NCI-H187 (cell line): ENCODE measurements around the gene ANXA8L1.
"Not testable (repeated sequence)": the region's sequence is repeated elsewhere in the genome, so short reads cannot be mapped to it uniquely, and the experiment has no call there.

Source experiments
- DNase-seq, 2 experiments: peaks; one replicate each; lab custom pipeline; 2025; lab: John Stamatoyannopoulos, UW

ANXA8L1 gene, protein sequence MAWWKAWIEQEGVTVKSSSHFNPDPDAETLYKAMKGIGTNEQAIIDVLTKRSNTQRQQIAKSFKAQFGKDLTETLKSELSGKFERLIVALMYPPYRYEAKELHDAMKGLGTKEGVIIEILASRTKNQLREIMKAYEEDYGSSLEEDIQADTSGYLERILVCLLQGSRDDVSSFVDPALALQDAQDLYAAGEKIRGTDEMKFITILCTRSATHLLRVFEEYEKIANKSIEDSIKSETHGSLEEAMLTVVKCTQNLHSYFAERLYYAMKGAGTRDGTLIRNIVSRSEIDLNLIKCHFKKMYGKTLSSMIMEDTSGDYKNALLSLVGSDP

DNA sequence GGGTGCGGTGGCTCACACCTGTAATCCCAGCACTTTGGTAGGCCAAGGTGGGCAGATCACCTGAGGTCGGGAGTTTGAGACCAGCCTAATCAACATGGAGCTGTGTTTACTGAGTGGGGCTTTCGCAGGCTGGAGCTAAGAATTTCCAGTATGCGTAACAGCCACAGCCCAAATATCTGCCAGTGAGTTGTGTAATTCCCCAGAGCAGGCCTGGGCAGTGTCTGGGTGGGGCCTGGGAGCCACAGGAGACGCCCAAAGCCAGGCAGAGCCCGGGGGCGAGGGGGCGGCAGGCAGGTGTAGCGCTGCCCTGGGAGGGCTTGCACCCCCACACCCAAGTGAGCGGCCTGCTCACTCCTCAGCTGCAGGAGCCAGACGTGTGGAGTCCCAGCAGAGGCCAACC, at the start of gene ANXA8L1:
Gene ANXA8L1 (plus strand): TSS at position 371 of the 400 bp plus-strand sequence. CDS start 76 bp downstream, outside the sequence.
- not testable (repeated sequence) for DNase-seq

DNA sequence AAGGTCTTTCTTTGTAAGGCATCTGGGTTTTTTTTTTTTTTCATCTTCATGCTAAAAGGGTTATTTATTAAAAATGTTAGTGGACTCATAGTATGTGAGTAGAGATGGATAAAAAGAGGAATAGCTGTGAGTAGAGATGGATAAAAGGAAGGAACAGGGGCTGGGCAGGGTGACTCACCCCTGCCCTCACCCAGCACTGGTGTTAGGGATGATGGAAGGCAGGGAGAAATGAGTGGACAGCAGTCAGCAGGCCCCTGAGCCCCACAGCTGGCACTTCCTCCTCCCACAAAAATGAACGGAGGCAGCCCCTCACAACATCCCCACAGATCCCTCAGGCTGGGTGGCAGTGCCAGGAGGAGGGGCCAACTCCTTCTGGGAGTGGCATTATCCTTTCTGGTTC, 49.5 kb upstream of the ANXA8L1 start:
- no peak for DNase-seq

DNA sequence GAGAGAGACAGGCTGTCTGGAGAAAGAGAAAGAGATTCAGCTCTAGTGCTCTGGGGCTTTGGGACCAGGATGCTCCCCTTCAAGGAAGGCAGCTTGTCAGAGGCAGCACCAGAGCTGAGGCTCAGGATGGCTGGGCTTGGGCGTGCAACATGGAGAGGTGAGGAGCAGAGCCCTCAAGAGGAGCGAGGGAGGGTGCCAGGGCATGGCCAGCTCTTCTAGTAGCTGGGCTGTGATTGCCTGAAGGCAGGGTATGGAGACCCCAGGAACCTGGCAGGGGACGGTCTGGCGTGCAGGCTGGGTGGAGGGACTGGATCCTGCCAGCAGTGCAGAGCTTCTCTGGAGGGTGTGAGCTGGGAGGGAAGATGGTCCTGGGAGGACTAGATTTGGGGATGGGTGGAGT, 48.6 kb upstream of the ANXA8L1 start:
- no peak for DNase-seq

DNA sequence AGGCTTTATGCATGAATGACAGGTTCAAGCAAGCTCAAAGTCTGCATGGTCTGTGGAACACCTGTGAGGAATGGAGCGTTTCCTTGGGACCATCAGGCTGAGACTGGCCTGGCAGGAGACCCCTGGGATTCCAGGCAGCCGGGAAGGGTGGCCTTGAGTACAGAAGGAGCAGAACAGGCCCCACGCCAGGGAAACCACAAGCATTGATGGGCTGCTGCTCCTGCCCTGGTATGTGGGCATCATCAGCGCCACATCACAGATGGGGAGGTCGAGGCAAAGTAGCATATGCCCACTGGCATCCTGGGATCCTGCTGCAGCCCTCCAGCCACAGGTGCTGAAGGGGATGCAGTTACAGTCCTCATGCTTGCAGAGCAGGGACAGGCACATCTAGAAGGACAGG, 47.9 kb upstream of the ANXA8L1 start:
- DNase-seq = no peak

DNA sequence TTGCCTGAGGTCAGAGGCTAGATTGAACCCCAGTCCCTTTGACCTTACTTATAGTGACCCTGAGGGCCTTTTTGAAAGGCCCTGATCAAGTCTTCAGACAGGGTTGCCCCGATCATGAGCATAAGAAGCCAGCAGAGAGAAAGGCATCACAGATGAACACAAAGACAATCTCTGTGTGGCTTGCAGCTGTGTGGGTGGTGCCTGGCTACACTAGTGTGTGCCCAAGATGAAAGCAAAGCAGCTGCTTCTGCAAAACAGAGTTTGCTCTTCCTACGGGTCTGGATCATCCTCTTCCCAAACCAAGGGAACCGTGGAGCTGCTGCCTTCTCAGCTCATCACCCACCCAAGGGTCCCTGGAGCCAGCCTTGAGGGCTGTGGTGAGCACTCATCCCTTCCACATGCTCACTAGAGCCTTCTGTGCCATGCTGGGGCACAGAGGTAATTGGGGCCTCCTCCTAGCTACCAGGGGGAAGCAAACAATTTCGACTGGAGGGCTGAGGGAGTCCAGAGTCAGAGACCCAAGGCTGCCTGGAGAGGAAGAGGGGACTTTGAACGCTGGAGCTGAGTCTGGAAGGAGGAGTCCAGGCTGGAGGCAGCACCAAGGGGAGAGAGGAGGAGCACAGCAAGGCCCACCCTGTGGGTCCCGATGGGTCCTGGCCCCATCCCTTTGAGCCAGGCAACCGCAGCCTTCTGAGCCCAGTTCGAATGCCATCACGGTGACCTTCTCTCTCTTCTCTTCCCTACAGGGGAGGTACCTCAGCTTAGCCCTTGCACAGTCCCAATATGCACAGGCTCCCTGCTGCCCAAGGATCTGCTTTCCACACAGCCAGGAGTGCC, 46.5 kb upstream of the ANXA8L1 start:
- DNase-seq = no peak

DNA sequence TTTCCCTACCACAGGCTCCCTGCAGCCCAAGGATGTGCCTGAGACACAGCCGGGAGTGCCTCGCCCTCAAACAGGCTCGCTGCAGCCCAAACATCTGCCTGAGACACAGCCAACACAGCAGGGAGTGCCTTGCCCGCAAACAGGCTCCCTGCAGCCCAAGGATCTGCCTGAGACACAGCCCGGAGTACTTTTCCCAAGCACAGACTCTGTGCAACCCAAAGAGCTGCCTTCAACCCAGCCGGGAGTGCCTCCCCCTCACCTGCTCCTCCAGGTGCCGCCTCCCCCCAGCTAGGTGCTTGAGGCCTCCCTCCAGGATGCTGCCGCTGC, 45.9 kb upstream of the ANXA8L1 start:
- no peak for DNase-seq

DNA sequence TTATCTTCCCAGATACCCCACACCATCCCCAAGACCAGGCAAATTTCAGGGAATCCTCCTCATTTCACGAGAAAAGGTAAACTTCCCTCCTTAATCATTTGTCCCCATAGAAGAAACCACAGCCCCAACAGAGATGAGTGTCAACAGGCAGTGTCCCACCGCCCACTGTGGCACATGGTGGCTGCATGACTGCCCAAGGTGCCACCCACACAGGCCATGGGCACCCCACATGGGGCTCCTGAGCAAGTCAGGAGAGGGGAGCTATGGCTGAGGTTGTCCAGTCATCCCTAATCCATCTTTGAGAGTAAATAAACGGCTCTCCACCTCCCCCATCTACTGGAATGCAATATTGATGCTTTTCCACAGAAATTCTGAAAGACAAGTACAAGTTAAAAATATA, 44.7 kb upstream of the ANXA8L1 start:
- DNase-seq = no peak

DNA sequence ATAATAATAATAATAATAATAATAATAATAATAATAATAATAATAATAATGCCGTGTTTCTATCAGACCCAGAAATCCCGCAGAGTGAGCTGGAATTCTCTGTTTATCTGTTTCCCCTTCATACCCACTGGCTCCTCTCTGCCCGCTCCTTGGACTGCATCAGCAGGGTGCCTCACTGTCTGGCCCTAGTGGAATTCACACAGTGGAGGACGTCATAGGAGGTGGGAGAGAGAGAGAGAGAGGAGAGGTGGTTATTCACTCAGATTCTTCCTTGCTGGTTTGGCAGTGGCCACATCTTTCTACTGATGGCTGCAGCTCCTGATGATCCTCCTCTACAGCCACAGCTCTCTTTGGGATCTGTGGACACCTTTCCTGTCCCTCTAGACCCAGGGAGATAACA, 10.1 kb upstream of the ANXA8L1 start:
- not testable (repeated sequence) for DNase-seq

DNA sequence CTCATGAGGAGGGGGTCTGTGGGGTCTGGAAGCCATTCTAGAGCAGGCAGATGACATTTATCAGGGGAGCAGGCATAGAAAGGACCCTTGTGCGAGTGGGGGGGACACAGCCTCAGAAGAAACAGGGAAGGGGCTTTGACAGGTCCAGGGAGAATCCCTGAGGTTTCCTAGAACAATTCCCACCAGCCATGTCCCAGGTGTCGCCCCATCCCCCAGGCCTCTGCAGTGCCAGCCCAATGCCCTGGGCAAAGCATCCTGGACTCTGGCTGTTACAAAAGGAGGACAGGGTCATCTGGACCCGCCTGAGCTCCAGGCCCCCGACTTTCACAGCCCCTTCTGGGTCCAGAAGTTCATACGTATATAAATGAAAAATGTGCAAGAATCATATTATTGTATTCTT, 8.4 kb upstream of the ANXA8L1 start:
- DNase-seq = not testable (repeated sequence)

DNA sequence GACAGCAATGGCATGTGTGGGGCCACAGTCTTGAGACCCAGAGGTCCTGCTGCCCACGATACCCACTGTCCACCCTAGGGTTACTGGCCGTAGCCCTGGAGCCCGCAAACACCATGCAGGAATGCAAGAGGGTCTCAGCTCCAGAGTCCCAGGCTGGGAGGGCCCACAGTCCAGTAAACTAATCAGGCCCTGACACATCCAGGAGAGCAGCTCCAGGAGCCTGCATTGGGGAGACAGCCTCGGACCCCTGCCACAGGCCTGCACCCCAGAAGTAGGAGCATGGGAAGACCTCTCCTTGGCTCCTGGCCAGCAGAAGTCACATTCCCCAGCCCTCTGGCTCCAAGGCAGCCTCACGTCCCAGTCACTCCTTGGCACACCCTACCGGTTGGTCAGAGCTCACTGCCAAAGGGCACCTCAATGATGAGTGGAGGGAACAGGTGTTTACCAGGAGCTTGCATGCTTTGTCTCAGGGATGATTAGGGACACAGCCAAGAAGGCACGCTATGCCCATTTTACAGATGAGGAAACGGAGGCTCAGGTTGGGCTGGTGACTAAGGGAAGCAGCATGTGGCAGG, 7.8 kb upstream of the ANXA8L1 start:
- DNase-seq = not testable (repeated sequence)

DNA sequence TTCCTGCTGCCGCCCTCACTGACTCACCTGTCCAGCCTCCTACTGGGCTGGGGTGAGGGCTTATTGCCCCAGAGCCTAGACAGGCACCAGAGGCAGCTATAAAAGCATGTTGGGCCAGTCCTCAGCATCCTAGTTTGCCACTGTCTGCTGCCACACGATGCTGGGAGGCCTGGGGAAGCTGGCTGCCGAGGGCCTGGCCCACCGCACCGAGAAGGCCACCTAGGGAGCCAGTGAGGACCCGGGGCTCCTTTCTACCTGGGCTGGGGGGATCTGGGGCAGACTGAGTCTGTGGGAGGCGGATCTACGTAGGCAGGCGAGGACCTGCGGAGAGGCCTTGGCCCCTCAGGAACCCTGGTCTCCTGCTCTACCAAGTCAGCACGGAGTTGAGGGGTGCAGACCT, 6.6 kb upstream of the ANXA8L1 start:
- DNase-seq = not testable (repeated sequence)

DNA sequence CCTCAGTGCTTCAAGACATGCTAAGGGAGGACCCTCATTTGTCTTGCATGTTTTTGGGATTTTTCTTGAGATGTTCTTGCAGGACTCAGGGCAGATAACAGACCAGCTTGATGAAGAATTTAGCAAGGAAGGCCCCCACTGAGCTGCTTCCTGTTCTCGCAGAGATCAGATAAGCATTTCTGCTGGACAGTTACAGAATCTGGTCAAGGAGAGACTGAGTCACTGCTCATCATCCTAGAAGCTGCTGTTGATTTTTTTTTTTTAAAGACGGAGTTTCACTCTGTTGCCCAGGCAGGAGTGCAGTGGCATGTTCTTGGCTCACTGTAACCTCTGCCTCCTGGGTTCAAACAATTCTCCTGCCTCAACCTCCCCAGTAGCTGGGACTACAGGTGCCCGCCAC, 1.2 kb upstream of the ANXA8L1 start:
- DNase-seq = not testable (repeated sequence)

DNA sequence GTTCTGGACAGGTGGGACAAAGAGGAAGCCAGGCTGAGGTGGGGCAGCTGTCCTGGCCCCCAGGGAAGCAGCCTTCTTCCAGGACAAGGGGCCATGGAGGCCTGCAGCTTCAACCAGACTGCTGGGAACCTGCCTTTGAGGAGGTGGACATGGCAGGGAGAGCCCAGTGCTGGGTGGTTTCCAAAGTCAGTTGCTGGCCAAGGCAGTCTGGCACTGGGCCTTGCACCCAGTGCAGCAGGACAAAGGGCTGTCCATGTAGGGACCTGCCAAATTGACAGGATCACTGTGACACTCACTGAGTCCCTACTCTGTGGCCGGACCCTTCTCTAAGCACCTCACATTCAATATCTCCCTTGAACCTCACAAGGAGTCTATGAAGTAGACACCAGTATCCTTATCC, 1.4 kb downstream of the ANXA8L1 start:
- not testable (repeated sequence) for DNase-seq

DNA sequence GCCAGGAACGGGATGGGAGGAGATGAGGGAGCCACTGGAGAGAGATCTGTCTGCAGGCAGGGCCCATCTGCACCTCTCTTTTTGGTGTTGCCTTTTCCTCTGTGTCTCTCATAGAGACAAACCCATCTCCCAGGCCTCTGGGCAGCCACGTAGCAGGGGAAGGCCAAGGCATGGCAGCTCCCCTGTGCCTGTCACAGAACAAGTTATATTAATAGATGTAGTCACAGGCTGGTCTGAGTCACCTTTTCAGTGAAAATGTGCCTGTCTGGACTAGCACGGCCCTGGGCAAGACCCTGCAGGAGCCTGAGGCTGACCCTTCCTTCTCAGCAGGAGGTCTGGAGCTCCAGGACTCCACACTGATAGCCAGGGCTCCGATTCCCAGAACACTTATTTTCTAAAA, 2.1 kb downstream of the ANXA8L1 start:
- DNase-seq = not testable (repeated sequence)

DNA sequence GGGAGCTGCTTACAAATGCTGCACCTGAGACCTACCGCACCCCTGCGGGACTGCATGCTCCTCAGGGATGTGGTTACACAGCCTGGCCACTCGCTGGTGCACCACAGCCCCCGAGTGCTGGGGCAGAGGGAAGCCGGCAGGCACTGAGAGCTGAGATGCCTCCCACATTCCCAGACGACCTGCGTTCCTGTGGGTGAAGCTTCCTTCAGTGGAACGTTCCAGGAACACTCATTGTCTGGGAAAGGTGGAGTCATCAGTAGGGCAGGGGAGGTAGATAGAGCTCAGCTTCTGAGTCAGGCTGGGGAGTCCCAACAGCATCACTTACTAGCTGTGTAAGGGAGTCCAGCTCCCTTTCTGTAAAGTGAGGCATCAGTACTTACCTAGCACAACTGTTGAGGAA, 2.5 kb downstream of the ANXA8L1 start:
- not testable (repeated sequence) for DNase-seq

DNA sequence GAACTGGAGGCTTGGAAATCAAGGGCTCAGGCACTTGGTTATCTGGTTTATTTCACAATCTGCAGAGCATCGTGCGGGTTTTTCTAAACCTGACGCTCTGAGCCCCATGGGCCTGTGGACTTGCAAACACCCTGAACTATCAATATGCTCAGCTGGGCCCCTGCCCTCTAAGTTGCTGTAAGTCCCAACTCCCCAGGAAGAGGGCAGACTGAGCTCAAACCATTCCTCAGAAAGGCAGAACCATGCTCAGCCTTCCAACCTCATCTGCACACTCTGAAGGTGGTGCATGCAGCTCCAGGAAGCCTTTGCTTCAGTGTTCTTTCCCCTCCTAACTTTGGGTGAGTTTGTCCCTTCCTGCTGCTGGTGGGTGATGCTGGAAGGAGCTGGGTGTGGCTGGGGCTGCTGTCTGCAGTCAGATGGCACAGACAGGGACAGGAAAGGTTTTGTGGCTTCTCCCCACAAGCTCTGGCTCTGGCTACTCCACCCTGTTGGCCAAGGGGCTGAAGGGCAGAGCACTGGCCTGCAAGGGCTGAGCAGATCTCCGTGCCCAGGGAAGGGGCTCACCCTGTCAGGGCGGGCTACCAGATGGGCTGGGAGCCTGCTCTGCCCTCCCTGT, 3.8 kb downstream of the ANXA8L1 start:
- not testable (repeated sequence) for DNase-seq

DNA sequence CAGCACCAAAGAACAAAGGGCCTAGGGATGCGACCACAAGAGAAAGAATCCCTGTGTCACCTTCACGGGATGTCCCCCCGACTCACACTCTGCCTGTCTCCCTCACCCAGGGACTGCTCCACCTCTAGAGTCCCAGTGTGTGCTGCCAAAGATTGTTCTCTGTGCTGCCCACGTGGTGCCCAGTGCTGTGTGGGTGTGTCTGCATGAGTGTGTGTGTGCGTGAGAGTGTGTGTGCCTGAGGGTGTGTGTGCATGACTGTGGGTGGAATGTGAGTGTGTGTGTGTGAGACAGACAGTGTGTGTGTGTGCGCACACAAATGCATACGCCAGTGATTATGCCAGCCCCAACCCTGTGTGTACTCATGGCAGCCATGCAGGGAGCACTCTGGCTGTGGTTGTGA, 10.3 kb downstream of the ANXA8L1 start:
- not testable (repeated sequence) for DNase-seq

DNA sequence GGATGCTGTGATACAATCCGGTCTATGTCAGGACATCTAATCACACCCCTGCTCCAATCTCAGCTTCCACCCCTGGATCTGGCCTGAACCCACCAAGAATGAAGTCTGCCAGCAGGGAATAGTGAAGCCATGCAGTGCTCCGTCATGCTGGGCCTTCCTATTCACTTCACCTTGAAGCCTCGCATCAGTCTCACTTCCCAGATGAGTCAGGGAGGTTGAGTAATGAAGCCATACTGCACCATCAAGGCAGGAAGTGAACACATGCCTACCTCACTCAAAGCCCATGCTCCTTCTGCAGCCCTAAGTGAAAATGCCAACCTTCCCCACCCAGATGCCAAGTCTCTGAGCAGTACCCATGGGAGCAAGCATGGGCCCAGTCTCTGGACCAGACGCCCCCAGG, 11.1 kb downstream of the ANXA8L1 start:
- DNase-seq = not testable (repeated sequence)

DNA sequence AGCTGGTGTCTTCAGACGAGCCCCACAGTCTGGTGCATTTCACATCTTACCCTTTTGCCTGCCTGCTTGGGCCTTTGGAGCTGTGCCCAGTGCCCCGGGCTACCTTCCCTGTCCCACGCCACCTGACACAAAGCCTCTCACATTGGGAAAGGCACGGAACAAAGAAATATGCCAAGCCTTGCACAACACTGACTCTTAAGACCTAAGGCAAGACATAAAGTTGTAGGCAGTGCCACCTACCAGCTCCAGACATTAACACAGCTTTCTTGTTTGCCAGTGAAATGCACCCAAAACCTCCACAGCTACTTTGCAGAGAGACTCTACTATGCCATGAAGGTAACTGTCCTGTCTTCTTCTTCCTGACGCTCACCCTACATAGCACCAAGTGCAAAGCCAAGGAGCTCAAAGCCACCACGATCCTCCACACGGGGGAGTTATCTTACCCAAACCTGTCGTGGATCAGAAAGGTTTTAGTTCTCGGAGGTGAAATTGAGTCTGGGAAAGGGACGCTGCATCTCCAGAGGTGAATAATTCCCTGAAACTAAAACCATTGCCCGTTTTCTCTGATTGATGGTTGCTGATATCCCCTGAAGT, 11.8 kb downstream of the ANXA8L1 start:
- DNase-seq = not testable (repeated sequence)

DNA sequence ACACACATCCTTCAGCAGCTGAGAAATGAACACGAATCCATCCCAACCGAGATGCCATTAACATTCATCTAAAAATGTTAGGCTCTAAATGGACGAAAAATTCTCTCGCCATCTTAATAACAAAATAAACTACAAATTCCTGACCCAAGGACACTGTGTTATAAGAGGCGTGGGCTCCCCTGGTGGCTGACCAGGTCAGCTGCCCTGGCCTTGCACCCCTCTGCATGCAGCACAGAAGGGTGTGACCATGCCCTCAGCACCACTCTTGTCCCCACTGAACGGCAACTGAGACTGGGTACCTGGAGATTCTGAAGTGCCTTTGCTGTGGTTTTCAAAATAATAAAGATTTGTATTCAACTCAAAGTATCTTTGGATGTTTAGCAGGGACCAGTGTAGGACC, 15.8 kb downstream of the ANXA8L1 start:
- not testable (repeated sequence) for DNase-seq

DNA sequence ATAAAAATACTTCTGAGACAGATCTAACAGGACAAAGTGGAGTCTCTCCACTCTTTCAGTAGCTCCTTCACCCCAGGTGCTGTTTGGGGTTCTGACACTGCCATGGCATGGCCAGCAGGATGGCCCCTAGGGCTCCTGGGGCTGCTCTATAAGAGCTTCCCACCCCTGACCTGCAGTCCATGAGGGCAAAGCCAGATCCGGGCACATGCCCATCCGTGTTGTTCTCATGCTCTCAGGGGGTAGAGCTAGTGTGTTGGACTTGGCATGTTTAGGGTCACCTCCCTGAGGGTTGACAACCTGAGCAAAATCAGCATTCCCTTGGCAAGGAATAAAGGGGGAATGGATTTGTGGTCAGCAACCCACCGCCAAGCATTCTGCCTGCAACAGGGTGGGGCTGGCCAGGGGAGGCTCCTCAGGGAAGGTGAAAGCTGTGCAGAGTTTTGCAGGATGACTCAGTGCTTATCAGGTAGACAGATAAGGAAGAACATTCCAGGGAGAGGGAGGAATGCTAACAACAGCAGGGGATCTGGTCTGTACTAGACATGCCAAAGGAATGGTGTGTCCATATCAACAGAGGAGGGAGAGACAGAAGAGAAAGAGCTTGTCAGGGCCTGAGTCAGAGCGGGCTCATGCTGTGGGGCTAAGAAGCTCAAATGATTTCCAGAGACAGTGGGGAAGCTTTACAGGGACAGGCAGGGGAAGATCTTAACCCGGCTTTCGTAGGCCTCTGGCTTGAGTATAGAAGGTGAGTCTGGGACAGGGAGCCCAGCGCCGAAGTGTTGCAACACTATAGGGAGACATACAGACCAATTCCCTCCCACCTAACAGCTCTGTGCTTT, 21.1 kb downstream of the ANXA8L1 start:
- not testable (repeated sequence) for DNase-seq
